ENCODE data around the gene IL17RB.
A peak's percentile ranks its signal among the peaks of the same experiment; 100 is the strongest.

Gene IL17RB

GRCh38 chr3:53865732-53866499 is 19.5 kb downstream of the IL17RB start:
- no peak for DNase-seq

GRCh38 chr3:53880396-53881345 is 34.3 kb downstream of the IL17RB start:
- no peak for DNase-seq

- peak; percentile 85 for DNase-seq
Measured at GRCh38 chr3:53881691-53882593, 35.6 kb downstream of the IL17RB start, which contains the start of gene ACTR8. Gene ACTR8, minus strand, starts transcription at chr3:53882152. Its CDS starts 51 bp downstream, at chr3:53882101.

- no peak for DNase-seq
Measured at GRCh38 chr3:53883008-53883407, 36.6 kb downstream of the IL17RB start.

GRCh38 chr3:53884623-53885022 is 38.3 kb downstream of the IL17RB start:
- DNase-seq = no peak

GRCh38 chr3:53885239-53885638 is 38.9 kb downstream of the IL17RB start:
- peak; percentile 81 for DNase-seq

GRCh38 chr3:53887446-53887845 is 41.1 kb downstream of the IL17RB start:
- no peak for DNase-seq

- no peak for DNase-seq
Measured at GRCh38 chr3:53888232-53888631, 41.9 kb downstream of the IL17RB start.

GRCh38 chr3:53890726-53891475 is 44.5 kb downstream of the IL17RB start:
- DNase-seq = no peak

GRCh38 chr3:53891497-53892285 is 45.3 kb downstream of the IL17RB start, which contains the start of gene SELENOK:
Gene SELENOK, minus strand, starts transcription at chr3:53891859.
- DNase-seq = peak; percentile 100

GRCh38 chr3:53892286-53892637 is 45.9 kb downstream of the IL17RB start:
- DNase-seq = no peak

- no peak for DNase-seq
Measured at GRCh38 chr3:53899750-53900149, 53.4 kb downstream of the IL17RB start.

- no peak for DNase-seq
Measured at GRCh38 chr3:53900666-53901331, 54.4 kb downstream of the IL17RB start.

GRCh38 chr3:53902067-53902466 is 55.7 kb downstream of the IL17RB start:
- DNase-seq = no peak

GRCh38 chr3:53902711-53903110 is 56.3 kb downstream of the IL17RB start:
- DNase-seq = no peak

GRCh38 chr3:53913401-53913800 is 67.0 kb downstream of the IL17RB start:
- no peak for DNase-seq
